GM18870 (cell line): Measurements from ENCODE around the gene NTRK2.

Experiments used
- ATAC-seq: cut with Tn5 transposase; IDR thresholded peaks from one replicate; pipeline ENCODE4 v1.9.1; 2021; ENCODE audit warnings: moderate library complexity; ENCODE audit not compliant: unreplicated experiment

NTRK2 gene

DNA sequence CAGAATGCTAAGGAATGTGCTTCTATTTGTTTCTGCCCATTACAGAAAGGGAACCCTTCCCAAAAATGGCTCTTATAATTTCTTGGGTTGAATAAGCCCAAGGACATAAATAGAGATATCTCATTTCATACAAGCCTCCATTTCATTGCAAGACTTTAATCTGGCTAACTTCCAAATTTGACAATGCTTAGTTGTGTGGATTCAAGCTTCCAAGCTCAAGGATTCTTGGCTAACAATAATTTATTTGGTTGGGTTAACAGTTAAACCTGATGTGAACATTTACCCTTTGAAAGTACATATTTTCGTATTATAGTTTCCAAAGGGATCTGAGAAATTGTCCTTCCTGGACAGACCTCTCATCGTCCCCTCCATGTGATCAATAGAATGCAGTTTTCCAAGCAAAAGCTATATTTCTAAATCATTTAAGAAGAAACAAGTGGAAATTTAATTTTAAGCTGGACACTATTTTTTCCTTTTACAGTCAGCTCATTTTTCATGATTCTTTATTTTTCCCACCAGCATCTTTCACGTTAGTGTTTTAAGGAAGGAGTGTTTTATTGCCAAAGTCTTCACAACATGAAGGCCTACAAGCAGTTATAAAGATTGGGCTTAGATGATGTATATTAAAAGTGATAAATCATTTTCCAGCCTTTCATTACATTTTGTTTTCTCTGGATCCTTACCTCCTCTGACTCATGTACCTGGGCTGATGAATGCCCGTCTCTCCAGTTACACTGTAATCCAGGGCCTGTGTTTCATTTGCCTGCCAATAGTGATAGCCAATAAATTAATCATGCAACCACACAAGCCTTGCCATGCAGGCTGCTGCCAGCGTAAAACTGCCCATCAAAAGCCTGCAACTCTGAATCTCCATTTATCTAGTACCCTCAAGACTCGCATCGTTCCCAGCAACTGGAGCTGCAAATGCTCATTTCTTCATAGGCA, 176.7 kb downstream of the NTRK2 start:
- ATAC-seq = no peak

DNA sequence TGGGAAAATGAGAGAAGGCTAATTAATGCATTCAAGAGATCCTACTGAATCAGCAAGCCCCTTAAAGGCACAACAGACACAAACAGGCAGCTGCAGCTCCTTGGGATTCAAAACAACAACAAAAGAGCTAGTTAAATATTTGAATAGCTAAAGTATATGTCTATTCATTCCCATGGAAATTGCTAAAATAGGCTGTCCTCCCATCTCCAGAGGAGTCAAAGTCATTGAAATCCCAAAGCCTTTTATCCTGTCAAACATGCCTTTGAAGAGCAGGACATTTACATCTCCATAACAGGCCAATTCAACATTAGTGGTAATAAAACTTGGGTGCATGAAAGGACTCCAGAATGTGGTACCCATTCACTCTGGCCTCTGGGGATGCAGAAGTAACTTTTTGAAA, 177.4 kb downstream of the NTRK2 start:
- ATAC-seq = no peak

DNA sequence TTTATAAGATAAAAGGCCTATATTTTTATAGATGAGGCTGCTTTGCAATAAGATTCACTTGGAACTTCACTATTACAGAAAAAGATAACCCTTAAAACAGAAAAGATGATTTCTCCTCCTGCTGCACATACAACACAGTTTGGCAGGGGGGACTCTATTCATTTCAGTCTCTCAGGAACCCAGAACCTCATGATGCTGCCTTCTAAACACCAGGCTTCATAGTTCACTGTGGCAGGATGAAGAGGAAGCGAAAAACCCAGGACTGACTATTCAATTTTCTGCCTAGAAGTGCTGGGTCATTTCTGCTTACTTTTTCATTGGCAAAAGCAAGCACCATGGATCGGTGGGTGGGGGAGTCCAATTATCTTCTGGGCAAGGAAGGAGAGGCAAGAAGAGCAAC, 179.5 kb downstream of the NTRK2 start:
- no peak for ATAC-seq

DNA sequence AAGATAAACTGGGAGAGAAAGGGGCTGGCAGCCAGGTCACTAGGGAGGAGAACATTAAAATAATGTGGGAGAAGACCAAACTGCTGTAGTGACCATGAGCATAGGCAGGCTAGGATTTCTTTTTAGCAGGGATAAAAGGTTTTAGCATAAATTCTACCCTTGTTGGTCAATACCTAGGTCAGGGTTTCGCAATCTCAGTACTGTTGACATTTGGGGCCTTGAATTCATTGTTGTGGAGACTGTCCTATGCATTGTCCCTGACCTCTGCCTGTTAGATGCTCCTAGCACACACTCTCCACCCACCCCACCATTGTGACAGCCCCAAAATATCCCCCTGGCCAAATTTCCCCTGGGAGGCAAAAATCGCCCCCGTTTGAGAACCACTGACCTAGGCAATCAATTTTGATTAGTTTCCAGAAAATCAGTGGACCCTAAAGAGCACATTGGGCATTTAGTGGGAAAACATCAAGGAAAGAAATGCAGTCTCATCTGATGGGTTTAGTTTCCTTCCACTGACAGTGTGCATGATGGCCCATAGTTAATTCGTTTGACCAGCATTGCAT, 181.4 kb downstream of the NTRK2 start:
- no peak for ATAC-seq

DNA sequence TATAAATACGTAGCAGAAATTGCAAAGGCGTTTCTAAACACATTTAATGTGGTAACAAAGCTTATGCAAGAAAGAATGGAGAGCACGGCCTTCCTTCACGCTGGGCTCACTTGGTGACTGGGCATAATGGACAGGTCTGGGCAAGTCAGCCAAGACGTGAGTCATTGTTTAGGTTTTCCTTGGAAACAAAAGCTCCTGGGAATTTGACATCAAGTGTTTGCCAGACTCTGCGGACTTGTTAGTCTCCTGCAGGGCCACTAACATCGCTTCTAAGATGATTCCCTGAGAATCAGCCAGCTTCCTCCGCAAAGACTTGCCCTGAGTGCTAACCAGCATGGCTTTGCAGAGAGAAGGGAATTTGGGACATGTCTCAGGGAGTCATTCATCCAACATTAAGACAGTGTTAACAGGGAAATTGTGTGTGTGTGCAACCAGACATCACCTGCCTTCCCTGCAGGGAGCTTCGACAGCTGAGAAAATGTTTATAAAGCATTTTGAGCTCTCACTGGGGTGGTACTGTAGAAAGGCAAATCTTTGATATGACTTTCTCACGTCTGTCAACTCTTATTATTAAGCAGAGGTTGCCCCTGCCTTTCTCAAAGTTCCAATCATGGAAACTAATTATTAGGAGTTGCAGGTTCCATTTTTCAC, 182.5 kb downstream of the NTRK2 start:
- ATAC-seq = no peak

DNA sequence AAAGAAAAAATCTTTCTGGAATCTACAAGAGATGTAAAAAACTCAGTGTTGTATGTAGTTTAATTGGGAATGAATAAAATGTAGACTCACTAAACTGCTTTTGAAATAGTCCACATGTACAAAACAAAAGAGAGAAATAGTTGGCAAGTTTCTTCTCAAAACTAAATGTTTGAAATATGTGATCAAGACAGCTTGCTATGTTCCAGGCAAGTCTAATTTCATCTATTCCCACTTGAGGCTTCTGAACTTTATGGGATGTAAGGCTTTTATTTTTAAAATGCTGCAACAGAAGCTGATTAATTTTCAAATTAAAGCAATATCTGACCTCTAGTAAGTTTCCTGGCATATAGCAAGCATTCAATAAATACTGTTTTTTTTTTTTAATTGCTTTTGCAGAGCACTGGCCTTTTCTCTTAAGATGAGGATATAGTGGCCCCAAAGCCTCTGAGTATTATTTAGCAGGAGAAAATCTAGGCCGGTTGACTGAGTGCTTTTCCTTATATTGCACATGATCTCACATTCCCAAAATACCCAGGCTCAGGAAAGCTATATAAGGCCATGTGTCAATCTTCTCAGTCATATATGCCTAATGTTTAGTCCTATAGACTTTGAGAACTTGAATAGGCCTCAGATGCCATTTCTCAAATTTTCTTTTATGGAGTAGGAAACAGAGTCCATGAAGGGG, 183.2 kb downstream of the NTRK2 start:
- ATAC-seq = no peak

DNA sequence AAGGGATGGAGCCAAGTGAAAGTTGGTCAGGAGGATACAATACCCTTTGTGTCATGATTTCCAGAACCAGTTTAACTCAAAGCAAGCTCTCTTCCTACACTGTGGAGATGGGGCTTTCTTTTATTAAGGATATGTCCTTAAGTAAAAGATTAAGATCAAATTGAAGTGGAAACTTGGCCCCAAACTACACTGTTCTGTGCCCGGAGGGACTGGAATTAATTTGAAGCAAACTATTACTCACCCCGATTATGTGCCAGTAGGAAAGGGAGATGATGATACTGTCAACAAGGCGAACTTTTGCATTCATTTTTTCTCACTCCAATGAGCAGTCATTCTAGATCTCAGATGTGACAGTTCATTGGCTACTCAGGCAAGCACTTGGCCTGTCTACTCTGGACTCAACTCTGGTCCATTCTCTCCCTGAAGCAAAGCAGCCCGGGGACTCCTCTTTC, 186.7 kb downstream of the NTRK2 start:
- no peak for ATAC-seq

DNA sequence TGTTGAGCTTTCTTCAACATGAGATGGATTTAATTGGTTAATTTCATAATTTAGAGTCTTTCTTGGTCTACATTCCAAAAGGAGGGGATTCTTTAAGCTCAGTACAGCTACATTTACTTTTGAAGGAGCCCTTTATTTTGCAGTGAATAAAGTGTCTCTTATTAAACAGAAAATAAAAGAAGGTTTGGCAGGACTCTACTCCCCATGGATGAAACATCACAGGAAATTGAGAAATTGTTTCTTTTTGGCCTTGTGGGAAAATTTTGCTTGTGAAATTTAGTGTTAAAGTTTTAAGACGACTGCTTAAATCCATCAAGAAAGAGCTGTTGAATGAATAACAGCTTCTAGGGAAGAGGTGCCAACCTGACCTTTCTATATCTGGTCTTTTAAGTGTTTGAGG, 187.7 kb downstream of the NTRK2 start:
- no peak for ATAC-seq

DNA sequence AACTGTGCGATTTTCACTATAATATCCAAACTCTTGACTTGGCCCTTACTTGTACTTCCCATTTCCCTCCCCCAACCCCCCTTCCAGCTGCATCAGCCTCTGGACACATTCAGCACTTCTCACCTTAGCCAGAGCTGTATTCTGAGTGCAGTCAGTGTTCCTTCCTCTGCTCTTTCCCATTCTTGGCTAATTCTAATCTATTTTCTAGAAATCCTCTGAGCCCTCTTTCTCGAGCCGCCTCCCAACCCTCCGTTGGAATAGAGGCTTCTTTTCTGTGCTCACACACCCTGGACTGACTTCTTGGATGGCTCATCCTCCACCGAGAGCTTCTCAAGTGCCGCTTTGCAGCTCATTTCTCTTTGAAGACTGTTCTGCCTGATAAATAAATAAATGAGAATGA, 188.8 kb downstream of the NTRK2 start:
- no peak for ATAC-seq

DNA sequence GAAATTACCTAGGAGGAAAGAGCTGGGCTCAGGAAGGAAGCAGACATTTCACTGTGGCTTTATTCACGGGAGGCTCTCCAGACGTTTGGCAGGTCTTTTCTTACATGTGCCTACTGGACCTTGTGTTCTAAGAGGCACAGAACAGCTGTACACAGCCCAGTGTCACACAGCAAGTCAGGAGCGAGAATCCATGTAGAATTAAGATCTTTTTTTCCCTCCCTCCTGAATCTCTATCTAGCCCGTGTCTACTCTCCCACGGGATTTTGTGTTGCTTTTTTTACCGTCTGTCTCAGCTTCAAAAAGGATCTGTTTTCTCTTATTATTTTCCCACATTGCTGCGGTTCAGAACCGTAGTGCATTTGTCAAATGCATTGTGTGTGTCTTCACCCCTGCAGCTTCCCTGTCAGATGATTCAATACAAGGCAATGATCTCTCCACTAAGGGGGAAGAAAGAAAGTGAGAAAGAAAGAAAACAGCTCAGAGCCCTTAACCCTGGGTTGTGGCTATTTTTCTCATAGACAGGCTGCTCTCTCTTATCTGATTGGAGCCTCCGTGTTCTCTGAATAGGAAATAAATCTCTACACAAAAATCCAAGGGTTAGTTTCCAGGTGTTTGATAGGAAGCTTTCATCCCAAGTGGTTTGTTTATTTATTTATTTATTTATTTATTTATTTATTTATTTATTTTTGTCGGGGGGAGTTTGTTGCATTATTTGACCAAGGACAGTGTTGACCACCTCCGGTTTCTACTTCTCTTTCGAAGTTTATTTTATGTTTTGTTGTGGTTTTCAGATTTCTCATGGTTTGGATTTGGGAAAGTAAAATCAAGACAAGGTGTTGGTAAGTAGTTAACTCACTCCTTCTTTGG, 191.0 kb downstream of the NTRK2 start:
- ATAC-seq = no peak

DNA sequence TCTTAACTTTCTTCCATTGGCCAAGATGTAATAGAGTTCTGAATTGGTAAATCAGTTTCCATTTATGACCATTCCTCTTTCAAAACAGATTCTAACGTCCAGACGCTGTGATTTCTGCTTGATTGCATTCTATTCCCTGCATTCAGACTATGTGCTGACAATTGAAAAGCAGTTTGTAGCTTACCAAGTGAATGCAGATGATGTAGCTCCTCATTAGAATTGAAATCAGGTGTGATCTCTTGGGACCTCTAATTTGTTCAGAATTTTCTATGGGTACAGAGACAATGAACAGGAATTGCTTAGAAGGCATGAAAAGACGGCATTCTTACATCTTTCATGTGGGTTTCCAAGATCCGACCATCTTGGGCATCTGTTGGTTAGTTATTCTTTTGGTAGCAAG, 191.9 kb downstream of the NTRK2 start:
- ATAC-seq = no peak

DNA sequence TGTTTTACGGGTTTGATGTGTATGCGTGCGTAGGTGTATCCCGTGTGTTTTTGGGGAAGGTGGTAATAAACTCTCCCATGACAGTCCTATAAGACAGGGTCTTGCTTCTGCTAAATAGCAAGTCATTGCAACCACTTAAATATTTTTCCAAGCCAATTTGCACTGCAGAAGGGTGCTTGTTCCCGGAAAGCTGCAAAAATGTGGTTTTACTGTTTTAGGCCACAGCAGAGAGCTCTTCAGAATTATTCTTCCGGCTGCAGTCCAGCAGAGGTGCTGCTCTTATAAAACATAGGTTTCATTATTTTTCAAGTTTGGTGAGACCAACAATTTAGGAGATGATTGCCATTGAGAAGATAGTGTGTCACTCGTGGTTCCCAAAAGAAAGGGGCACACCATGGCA, 192.8 kb downstream of the NTRK2 start:
- no peak for ATAC-seq

DNA sequence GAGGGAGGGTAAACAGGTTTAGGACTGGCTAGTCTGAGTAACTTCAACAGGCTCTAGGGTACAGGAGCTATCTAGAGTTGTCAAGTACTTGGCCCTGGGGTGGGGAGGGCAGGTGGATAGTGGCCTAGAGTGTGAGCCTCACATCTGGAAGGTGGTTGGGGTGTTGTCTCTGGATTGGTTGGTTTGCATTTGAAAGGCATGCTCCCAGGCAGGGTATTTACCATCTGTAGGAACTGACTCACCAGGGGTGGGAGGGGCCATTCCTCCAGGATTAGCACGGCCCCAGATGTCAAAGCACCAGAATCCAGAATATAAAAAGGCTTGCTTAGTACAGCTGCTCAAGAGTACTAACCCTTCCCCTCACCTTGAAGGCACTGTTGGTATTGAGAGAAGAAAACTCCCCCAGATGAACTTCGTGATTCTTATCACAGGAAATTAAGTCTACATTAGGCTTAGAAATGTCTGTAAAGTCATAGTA, 193.3 kb downstream of the NTRK2 start:
- ATAC-seq = no peak

DNA sequence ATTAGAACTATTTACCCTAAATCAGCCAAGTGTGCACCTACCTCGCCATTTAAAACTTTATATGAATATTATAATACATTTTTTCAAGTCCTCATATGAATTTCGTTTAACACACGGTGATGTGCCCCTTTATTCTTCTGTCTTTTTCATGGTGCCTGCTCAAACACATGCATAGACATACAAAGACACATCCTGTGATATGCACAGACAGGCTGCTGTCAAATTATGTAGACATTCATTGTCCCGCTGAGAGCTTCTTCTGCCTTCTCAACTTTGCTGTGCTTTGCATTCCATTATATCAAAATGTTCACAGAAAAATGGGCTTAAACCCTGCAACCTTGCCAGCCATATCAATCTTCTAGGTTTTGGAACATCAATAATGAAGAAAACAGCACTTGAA, 193.8 kb downstream of the NTRK2 start:
- ATAC-seq = no peak

DNA sequence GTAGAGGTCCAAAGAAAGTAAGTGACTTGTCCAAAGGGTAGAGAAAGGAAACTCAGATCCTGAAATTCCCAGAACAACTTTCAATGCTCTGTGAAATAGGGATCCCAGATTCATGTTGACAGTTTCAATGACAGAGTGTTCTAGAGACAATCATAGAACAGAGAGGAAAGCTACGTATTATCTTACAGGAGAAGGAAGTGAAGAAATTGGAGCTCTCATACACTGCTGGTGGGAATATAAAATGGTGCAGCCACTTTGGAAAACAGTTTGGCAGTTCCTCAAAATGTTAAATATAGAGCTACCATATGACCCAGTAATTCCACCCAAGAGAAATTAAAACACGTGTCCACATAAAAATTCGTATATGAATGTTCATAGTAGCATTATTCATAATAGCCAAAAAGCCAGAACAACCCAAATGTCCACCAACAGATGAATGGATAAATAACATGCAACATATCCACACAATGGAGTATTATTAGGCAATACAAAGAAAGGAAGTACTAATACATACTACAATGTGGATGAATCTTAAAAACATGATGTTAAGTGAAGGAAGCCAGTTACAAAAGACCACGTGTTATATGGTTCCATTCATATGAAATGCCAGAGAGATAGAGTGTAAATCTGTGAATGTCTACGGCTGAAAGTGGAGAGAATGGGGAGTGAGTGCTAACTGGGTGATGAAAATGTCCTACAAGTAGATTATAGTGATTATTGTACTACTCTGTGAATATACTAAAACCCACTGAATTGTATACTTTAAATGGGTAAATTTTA, 197.1 kb downstream of the NTRK2 start:
- ATAC-seq = no peak

DNA sequence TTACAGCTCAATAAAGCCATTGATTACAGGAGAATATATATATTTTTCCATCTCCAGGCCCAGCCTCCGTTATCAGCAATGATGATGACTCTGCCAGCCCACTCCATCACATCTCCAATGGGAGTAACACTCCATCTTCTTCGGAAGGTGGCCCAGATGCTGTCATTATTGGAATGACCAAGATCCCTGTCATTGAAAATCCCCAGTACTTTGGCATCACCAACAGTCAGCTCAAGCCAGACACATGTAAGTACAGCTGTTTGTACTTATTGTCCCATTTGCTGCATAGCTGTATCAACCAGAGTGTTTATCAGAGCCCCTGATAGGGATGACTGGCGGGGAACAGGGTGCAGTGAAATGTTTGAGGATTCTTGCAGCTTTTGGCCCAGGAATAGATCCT, 197.7 kb downstream of the NTRK2 start:
- no peak for ATAC-seq

DNA sequence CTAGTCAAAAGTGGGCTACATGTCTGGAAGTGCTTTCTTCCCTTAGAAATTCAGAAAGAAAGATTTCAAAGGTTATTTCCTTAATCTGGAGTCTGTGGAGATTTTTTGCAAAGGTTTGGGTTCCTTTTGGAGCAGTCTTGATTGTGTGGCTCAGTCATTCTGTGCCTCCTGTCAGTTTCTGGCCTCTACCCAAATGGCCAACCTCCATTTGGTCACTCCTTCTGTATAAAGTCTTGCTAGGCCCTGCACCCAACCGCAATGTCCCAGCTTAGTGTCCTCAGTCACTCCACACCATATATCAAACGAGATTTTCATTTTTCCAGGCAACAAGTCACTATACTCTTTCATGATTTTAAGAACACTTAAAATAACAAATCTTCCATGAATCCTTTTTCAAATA, 199.6 kb downstream of the NTRK2 start:
- ATAC-seq = no peak

DNA sequence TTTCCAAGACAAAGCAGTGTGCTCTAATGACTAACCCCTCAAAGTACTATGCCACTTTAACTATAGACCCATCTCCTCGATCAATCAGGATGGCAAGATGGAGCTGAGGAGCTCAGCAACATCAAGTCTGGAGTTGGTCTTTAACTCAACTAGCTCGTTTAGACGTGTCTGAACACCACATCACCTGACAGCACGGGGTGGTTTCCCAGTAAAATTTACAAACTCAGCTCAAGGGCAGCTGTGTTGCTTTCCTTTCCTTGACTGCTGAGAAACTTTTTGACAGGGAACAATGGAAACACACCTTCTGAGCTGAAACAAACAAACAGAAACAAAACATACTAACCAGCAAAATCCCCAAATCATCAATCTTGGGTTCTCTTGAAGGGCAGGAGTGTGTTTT, 202.5 kb downstream of the NTRK2 start:
- ATAC-seq = no peak

DNA sequence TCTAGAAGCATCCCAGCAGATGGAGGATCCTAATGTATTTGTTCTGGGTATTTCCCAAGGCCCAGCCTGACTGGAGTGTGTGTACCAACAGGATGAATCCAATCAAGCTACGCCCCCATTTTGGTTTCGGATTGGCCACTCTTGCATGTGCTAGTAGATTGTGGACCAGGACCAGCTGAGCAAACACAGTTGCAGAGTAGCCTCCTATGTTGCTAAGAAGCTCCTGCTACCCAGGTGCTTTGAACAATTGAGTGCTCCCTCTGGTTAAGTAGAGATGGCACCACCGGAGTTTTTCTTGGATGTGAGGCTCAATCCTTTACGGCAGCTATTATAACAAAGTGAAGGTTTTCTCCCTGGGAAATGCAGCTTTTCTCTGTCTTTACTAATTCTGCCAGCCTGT, 204.5 kb downstream of the NTRK2 start:
- ATAC-seq = no peak

DNA sequence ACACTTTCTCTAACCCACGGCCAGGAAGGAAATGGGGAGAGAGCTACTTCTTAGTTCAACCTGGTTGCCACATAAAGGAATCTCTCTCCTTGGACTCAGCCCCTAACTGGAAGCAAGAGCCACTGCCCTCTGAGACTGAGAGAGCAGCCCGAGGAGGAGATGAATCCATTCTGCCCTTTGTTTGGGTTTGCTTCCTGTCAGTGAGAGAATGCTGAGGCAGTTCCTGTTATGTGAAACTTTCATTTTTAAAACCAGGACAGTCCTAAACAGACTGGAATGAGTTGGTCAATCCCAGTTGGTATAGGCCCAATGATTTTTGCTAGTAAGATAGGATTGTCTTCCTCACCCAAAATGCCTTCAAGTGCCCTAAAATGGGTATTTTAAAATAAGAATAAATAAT, 205.1 kb downstream of the NTRK2 start:
- no peak for ATAC-seq
